PC-3 (cell line): Measurements from ENCODE around the gene PARP4. TPM values are rescaled to one million over a fixed set of nuclear protein-coding genes. Genes with fewer than 3 reads are reported as not detected.

ENCODE experiments used
- ATAC-seq: fragments of 200-7000 bp; cut with Tn5 transposase; 2 replicates; pipeline ENCODE4 v1.9.1; 2020; ENCODE audit warnings: mild to moderate bottlenecking, moderate library complexity
- BruUV-seq: library from RNA; stranded (reverse); fragments of 400-500 nt; replicated peaks from 2 replicates; lab custom pipeline; 2021; lab: Mats Ljungman, UMichigan
- CTCF ChIA-PET: fragments of 300-600 bp; sonication (Branson Sonifier 250); formaldehyde crosslinking; loops from one replicate; lab custom pipeline; 2022; ENCODE audit warnings: antibody characterized with exemption; lab: Charles Lee
- POLR2A ChIA-PET: fragments of 300-600 bp; sonication (Branson Sonifier 250); formaldehyde crosslinking; loops from one replicate; lab custom pipeline; 2022; ENCODE audit warnings: antibody characterized with exemption; ENCODE audit not compliant: unreplicated experiment; lab: Charles Lee
- DNase-seq: peaks from one replicate; pipeline ENCODE4 v3.0.0-alpha.2; 2015
- H2AFZ ChIP-seq: fragments of 300-600 bp; sonication (generic); 2 replicates; pipeline ENCODE4 v1.6.0; 2016; ENCODE audit warnings: antibody characterized with exemption, low read length
- H3F3A ChIP-seq: fragments of 300-600 bp; sonication (generic); one replicate; pipeline ENCODE4 v1.6.0; 2017; ENCODE audit warnings: antibody characterized with exemption, low read length, control low read depth, mild to moderate bottlenecking; ENCODE audit not compliant: unreplicated experiment
- H3K27ac ChIP-seq: fragments of 300-600 bp; sonication (generic); 2 replicates; pipeline ENCODE4 v1.5.1; 2016; ENCODE audit warnings: mild to moderate bottlenecking, low read length
- H3K27me3 ChIP-seq: fragments of 300-600 bp; sonication (generic); 2 replicates; pipeline ENCODE4 v1.6.1; 2016; ENCODE audit warnings: low read length, mixed read lengths
- H3K36me3 ChIP-seq: fragments of 300-600 bp; sonication (generic); 2 replicates; pipeline ENCODE4 v1.6.1; 2016; ENCODE audit warnings: low read depth, mixed run types, low read length, mixed read lengths
- H3K4me1 ChIP-seq: fragments of 300-600 bp; sonication (generic); 2 replicates; pipeline ENCODE4 v1.5.1; 2016; ENCODE audit warnings: low read length; ENCODE audit not compliant: insufficient read depth
- H3K4me2 ChIP-seq: fragments of 300-600 bp; sonication (generic); 2 replicates; pipeline ENCODE4 v1.6.0; 2016; ENCODE audit warnings: low read length
- H3K4me3 ChIP-seq: fragments of 300-600 bp; sonication (generic); 2 replicates; pipeline ENCODE4 v1.5.1; 2016; ENCODE audit warnings: mild to moderate bottlenecking, low read length, mixed read lengths
- H3K79me2 ChIP-seq: fragments of 300-600 bp; sonication (generic); 2 replicates; pipeline ENCODE4 v1.6.1; 2017; ENCODE audit warnings: low read length, mixed read lengths
- H3K9ac ChIP-seq: fragments of 300-600 bp; sonication (generic); 2 replicates; pipeline ENCODE4 v1.6.0; 2016; ENCODE audit warnings: mild to moderate bottlenecking, low read length
- H3K9me2 ChIP-seq: fragments of 300-600 bp; sonication (generic); replicated peaks from 2 replicates; pipeline ENCODE4 v1.6.1; 2016; ENCODE audit warnings: mixed run types, low read length, mixed read lengths
- H3K9me3 ChIP-seq: fragments of 300-600 bp; sonication (generic); 2 replicates; pipeline ENCODE4 v1.6.1; 2016; ENCODE audit warnings: low read length, mixed read lengths
- H4K20me1 ChIP-seq: fragments of 300-600 bp; sonication (generic); 2 replicates; pipeline ENCODE4 v1.6.1; 2016; ENCODE audit warnings: low read length, mixed read lengths
- CTCF ChIP-seq: fragments of 300-600 bp; sonication (generic); conservative IDR thresholded peaks from 2 replicates; pipeline ENCODE4 v1.5.1; 2017; ENCODE audit warnings: antibody characterized with exemption, low read depth, mild to moderate bottlenecking, low read length
- EZH2 ChIP-seq: fragments of 300-600 bp; sonication (generic); IDR thresholded peaks from one replicate; pipeline ENCODE4 v1.6.1; 2017; ENCODE audit warnings: antibody characterized with exemption, mild to moderate bottlenecking, low read length; ENCODE audit not compliant: unreplicated experiment
- EZH2phosphoT487 ChIP-seq: fragments of 300-600 bp; sonication (generic); IDR thresholded peaks from 2 replicates; pipeline ENCODE4 v1.6.1; 2018; ENCODE audit warnings: mild to moderate bottlenecking, antibody characterized with exemption, low read length, borderline replicate concordance
- intact Hi-C: fragments of 100-400 bp; cut with micrococcal nuclease; formaldehyde crosslinking; loops from 2 replicates; pipeline ENCODE4 v1.9.0; 2023
- total RNA-seq: library from RNA; depleted of rRNA; stranded (reverse); fragments of >200 nt; gene quantifications from 2 replicates; pipeline ENCODE4 v1.2.3, GENCODE V29; 2014

The PARP4 gene
- total RNA-seq, 1 experiment from 2014 or later: 50.4 TPM

GRCh38 chr13:24541127-24541475, 28.5 kb upstream of the PARP4 start:
- H3K9me3 ChIP-seq: no peaks in the 10 kb centered on the region
- H3K79me2 ChIP-seq: no peaks in the 10 kb centered on the region
- H3F3A ChIP-seq: no peaks in the 10 kb centered on the region
- no peak overlapping the region for H2AFZ ChIP-seq
- no peak for DNase-seq
- no peaks in the 10 kb centered on the region for H3K36me3 ChIP-seq
- no peak overlapping the region for H3K4me2 ChIP-seq
- H3K27ac ChIP-seq: no peak overlapping the region
- H3K9ac ChIP-seq: no peak overlapping the region
- H4K20me1 ChIP-seq: no peaks in the 10 kb centered on the region
- BruUV-seq: no TSS peak
- intact Hi-C loops: no loop called here
- ChIA-PET POLR2A (no interaction called here), CTCF (no interaction called here)
- no peak overlapping the region for H3K4me3 ChIP-seq
- TF ChIP-seq EZH2 (no peak), CTCF (0 out of 2 replicates have a peak, but pooled peaks have one; percentile 7), EZH2phosphoT487 (no peak)
- H3K9me2 ChIP-seq: no peaks in the 10 kb centered on the region
- ATAC-seq: no peak
- H3K4me1 ChIP-seq: no peaks in the 10 kb centered on the region
- peaks cover 12% of the 10 kb centered on the region; the same call in 1 of the 2 replicates for H3K27me3 ChIP-seq

- Histone ChIP-seq H2AFZ (no peak overlapping the region), H3K4me2 (no peak overlapping the region), H3K4me3 (no peak overlapping the region), H3K9me2 (no peaks in the 10 kb centered on the region), H3K36me3 (no peaks in the 10 kb centered on the region), H3K27me3 (peaks cover 12% of the 10 kb centered on the region; the same call in 1 of the 2 replicates), H3K4me1 (no peaks in the 10 kb centered on the region), H4K20me1 (no peaks in the 10 kb centered on the region), H3K79me2 (no peaks in the 10 kb centered on the region), H3F3A (no peaks in the 10 kb centered on the region), H3K27ac (no peak overlapping the region), H3K9me3 (no peaks in the 10 kb centered on the region), H3K9ac (no peak overlapping the region)
- DNase-seq: no peak
- BruUV-seq: no TSS peak
- intact Hi-C loops: no loop called here
- no peak for TF ChIP-seq EZH2
- TF ChIP-seq CTCF: peak; percentile 40; the same call in 1 of the 2 replicates
- no peak for TF ChIP-seq EZH2phosphoT487
- ATAC-seq: no peak; the same call in 1 of the 2 replicates
- POLR2A ChIA-PET: no interaction called here
- CTCF ChIA-PET: no interaction called here
Observed at GRCh38 chr13:24540236-24541126, 27.9 kb upstream of the PARP4 start.
